ENCODE measurements around the gene CACNA2D2. TPM values are rescaled to one million over a fixed set of nuclear protein-coding genes. Genes with fewer than 3 reads are reported as not detected.

The CACNA2D2 gene
- total RNA-seq, 1 donor from 2014 or later: 17.3 TPM

GRCh38 chr3:50389414-50389767 lies 114.0 kb downstream of the CACNA2D2 start:
- Mint-ChIP-seq H3K4me3 (ENCODE audit: unreplicated experiment) (no peak overlapping the region), H3K27ac (ENCODE audit: unreplicated experiment) (no peak overlapping the region), H3K9me3 (ENCODE audit: unreplicated experiment) (no peaks in the 10 kb centered on the region), H3K36me3 (ENCODE audit: low read depth, unreplicated experiment) (peaks cover 4% of the 10 kb centered on the region), H3K4me1 (ENCODE audit: unreplicated experiment) (peaks cover 4% of the 10 kb centered on the region), H3K27me3 (ENCODE audit: unreplicated experiment) (peaks cover 2% of the 10 kb centered on the region)
- no peak for TF ChIP-seq CTCF (IDR thresholded peaks at IDR 0.05; ENCODE audit: unreplicated experiment)
- no peak for DNase-seq (ENCODE audit: low spot score)

- no peak overlapping the region for H3K4me3 Mint-ChIP-seq (ENCODE audit: unreplicated experiment)
- H3K4me1 Mint-ChIP-seq (ENCODE audit: unreplicated experiment): peaks cover 6% of the 10 kb centered on the region
- no peak for TF ChIP-seq CTCF (IDR thresholded peaks at IDR 0.05; ENCODE audit: unreplicated experiment)
- no peak for DNase-seq (ENCODE audit: low spot score)
- H3K27me3 Mint-ChIP-seq (ENCODE audit: unreplicated experiment): peaks cover 2% of the 10 kb centered on the region
- H3K36me3 Mint-ChIP-seq (ENCODE audit: low read depth, unreplicated experiment): peaks cover 4% of the 10 kb centered on the region
- H3K27ac Mint-ChIP-seq (ENCODE audit: unreplicated experiment): no peak overlapping the region
- no peaks in the 10 kb centered on the region for H3K9me3 Mint-ChIP-seq (ENCODE audit: unreplicated experiment)
These were observed 114.6 kb downstream of the CACNA2D2 start for GRCh38 chr3:50388720-50389413.

DNA sequence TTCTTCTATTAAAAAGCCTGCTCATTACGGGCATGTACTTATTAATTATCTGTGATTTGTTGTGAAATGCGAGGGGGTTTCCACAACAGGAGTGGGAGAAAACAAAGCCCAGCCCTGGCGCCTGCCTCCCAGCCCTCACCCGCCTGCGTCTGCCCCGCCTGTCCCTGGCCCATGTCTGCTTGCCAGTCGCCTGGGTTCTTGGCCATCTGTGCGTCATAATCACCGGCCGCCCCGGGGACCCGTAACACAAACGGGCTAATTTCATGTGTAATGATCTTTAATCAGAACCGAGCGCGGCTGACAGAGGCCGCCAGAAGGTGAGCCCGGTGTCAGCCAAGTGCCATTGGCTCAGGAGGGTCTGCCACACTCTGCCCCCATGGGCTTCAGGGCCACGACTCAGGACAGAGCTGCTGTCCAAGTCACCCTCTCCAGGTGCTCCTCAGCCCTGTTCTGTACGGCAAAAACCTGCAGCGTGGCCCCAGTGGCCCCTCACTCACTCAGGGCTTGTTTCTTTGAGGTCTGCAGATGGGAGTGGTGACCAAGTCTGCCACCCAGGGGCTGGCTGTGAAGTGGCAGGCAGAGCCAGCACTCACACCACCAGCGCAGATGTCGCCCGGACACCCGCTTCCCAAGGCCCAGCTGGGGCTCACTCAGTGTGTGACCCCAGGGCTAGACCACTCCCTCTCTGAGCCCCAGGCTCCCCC lies 115.3 kb downstream of the CACNA2D2 start:
- H3K27me3 Mint-ChIP-seq (ENCODE audit: unreplicated experiment): peaks cover 2% of the 10 kb centered on the region
- peaks cover 4% of the 10 kb centered on the region for H3K36me3 Mint-ChIP-seq (ENCODE audit: low read depth, unreplicated experiment)
- no peaks in the 10 kb centered on the region for H3K9me3 Mint-ChIP-seq (ENCODE audit: unreplicated experiment)
- H3K4me3 Mint-ChIP-seq (ENCODE audit: unreplicated experiment): no peak overlapping the region
- peak; percentile 23 for TF ChIP-seq CTCF (IDR thresholded peaks at IDR 0.05; ENCODE audit: unreplicated experiment)
- H3K27ac Mint-ChIP-seq (ENCODE audit: unreplicated experiment): no peak overlapping the region
- peak; percentile 45 for DNase-seq (ENCODE audit: low spot score)
- H3K4me1 Mint-ChIP-seq (ENCODE audit: unreplicated experiment): peaks cover 8% of the 10 kb centered on the region

DNA sequence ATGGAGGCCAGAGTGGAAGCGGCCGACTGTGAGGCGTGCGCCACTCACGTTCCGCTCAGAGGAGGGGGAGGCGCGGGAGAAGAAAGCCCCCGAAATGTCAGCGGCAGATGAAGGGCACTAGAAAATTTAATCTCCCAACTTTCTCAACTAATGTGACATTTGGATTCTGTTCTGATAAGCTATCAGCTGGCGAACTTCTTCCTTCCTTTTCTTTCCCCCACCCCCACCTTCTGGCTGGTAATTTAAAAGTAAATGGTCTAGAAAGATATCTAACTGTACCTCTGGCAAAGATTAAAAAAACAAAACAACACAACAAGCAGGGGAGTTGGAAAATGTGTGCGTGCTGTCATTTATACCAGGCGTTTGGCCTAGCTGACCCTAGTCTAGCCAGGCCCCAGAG lies 117.7 kb downstream of the CACNA2D2 start:
- H3K27ac Mint-ChIP-seq (ENCODE audit: unreplicated experiment): no peak overlapping the region
- DNase-seq (ENCODE audit: low spot score): no peak
- no peak for TF ChIP-seq CTCF (IDR thresholded peaks at IDR 0.05; ENCODE audit: unreplicated experiment)
- H3K27me3 Mint-ChIP-seq (ENCODE audit: unreplicated experiment): peaks cover 1% of the 10 kb centered on the region
- H3K4me3 Mint-ChIP-seq (ENCODE audit: unreplicated experiment): no peak overlapping the region
- peaks cover 4% of the 10 kb centered on the region for H3K36me3 Mint-ChIP-seq (ENCODE audit: low read depth, unreplicated experiment)
- H3K4me1 Mint-ChIP-seq (ENCODE audit: unreplicated experiment): peaks cover 8% of the 10 kb centered on the region
- H3K9me3 Mint-ChIP-seq (ENCODE audit: unreplicated experiment): no peaks in the 10 kb centered on the region

DNA sequence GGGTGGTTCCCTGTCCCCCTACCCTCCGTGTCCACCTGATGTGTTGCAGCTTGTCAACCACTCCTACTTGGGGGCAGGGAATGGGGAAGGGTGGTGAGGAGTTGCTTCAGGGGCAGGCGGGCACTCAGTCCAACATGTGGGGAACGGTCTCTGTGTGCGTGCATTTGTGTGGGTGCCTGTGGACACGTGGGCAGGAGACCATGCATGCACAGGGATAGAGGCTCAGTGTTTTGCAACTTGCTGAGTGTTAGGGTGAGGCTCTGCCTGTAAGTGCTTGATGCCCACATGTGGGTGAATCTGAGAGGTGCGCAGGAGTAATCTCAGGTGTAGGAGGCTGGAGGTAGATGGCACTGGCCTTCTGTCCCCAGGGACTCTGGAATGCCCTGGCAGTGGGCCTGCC lies 119.7 kb downstream of the CACNA2D2 start:
- Mint-ChIP-seq H3K9me3 (ENCODE audit: unreplicated experiment) (no peaks in the 10 kb centered on the region), H3K36me3 (ENCODE audit: low read depth, unreplicated experiment) (peaks cover 4% of the 10 kb centered on the region), H3K27me3 (ENCODE audit: unreplicated experiment) (peaks cover 1% of the 10 kb centered on the region), H3K4me1 (ENCODE audit: unreplicated experiment) (peaks cover 8% of the 10 kb centered on the region), H3K27ac (ENCODE audit: unreplicated experiment) (no peak overlapping the region), H3K4me3 (ENCODE audit: unreplicated experiment) (peak overlapping the region; percentile 5)
- no peak for TF ChIP-seq CTCF (IDR thresholded peaks at IDR 0.05; ENCODE audit: unreplicated experiment)
- DNase-seq (ENCODE audit: low spot score): no peak
